ENCODE results near the gene AK9. TPM values are rescaled to one million over a fixed set of nuclear protein-coding genes. Genes with fewer than 3 reads are reported as not detected.

The AK9 gene
- total RNA-seq, 1 donor from 2014 or later, result 0.75 TPM

DNA sequence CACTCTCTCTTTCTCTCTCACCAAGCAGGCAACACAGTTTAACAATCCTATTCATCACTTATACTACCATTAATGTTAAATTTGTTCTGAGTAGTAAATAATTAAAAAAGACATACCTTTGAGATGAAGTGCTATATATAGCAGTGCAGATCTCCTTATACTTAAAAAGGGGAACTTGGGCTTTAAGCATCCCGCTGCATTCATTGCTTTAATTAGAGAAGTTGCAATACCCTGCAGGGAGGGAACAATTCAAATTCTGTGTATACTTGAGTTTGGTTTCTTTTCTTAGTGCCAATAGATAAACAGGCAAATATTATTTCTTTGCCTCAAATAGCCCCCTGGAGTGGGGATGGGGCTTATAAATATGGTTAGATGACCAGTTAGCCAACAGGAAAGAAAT, 197.1 kb downstream of the AK9 start:
- no peak for DNase-seq (ENCODE audit: low spot score in 2 of 2)
- H3K27me3 ChIP-seq, result no peaks in the 10 kb centered on the region
- no peaks in the 10 kb centered on the region for H3K9me3 ChIP-seq
- no peak overlapping the region for H3K4me3 ChIP-seq
- intact Hi-C loops (cut with DNase I), result no loop called here
- no peaks in the 10 kb centered on the region for H3K36me3 ChIP-seq
- TF ChIP-seq, protein P1, sequence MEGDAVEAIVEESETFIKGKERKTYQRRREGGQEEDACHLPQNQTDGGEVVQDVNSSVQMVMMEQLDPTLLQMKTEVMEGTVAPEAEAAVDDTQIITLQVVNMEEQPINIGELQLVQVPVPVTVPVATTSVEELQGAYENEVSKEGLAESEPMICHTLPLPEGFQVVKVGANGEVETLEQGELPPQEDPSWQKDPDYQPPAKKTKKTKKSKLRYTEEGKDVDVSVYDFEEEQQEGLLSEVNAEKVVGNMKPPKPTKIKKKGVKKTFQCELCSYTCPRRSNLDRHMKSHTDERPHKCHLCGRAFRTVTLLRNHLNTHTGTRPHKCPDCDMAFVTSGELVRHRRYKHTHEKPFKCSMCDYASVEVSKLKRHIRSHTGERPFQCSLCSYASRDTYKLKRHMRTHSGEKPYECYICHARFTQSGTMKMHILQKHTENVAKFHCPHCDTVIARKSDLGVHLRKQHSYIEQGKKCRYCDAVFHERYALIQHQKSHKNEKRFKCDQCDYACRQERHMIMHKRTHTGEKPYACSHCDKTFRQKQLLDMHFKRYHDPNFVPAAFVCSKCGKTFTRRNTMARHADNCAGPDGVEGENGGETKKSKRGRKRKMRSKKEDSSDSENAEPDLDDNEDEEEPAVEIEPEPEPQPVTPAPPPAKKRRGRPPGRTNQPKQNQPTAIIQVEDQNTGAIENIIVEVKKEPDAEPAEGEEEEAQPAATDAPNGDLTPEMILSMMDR (IDR thresholded peaks at IDR 0.05), result no peak
- no peaks in the 10 kb centered on the region for H3K4me1 ChIP-seq
- H3K27ac ChIP-seq, result no peak overlapping the region

DNA sequence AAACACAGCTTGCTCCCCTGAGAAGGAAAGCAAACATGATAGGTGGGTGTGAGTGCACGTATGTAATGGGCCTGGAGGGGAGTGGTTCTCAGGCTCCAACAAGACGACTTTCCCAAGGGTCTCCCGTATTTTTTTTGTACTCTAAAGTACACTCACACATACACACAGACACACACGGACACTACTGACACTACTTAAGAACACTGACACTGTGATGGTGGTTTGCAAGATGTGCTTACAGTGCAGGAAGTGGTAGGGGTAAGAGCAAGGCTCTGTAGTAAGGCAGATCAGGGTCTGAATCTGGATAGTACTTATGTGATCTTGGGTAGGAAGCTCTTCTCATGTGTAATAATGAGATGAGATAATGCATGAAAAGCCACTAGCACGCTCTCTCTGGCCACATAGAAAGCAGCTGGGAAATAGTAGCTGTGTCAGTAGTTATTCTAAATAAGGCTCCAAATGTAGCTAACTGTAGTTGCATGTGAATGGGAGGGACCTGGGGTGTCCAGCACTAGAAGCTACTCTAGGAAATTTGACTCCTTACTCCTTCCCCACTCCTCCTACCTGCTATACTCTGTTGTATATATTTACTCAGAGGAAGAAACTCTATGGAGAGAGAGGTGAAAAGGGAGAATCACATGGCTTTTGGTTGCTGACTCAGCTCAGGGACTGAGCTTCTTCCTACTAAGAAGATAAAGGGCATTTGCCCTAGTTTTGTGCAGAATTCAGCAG, 199.6 kb downstream of the AK9 start:
- H3K4me1 ChIP-seq, result no peaks in the 10 kb centered on the region
- H3K9me3 ChIP-seq, result no peaks in the 10 kb centered on the region
- intact Hi-C loops (cut with DNase I), result no loop called here
- H3K4me3 ChIP-seq, result no peak overlapping the region
- no peaks in the 10 kb centered on the region for H3K36me3 ChIP-seq
- H3K27me3 ChIP-seq, result no peaks in the 10 kb centered on the region
- no peak overlapping the region for H3K27ac ChIP-seq
- no peak for DNase-seq (ENCODE audit: low spot score in 2 of 2)
- TF ChIP-seq, protein P1 (IDR thresholded peaks at IDR 0.05), result no peak

DNA sequence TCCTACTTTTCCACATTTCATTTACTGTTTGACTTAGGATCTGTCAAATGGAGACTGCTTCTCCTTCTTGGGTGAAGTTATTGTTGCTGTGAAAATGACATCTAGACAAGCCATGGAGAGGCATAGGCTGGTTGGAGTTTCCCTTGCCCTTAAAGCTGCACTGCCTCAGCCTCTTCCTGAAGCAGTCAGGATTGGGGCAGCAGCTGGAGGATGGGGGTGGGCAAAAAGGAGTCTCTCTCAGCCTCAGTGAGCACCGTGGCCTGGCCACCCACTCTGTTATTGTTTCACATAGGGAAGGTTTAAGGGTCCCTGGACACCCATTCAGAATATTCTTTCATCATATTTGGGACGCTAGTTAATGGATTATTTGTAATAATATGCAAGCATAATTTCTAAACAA, 200.3 kb downstream of the AK9 start:
- no peaks in the 10 kb centered on the region for H3K27me3 ChIP-seq
- intact Hi-C loops (cut with DNase I), result no loop called here
- no peak overlapping the region for H3K4me3 ChIP-seq
- no peak for DNase-seq (ENCODE audit: low spot score in 2 of 2)
- no peaks in the 10 kb centered on the region for H3K4me1 ChIP-seq
- no peaks in the 10 kb centered on the region for H3K36me3 ChIP-seq
- H3K9me3 ChIP-seq, result no peaks in the 10 kb centered on the region
- TF ChIP-seq, protein P1 (IDR thresholded peaks at IDR 0.05), result no peak
- H3K27ac ChIP-seq, result no peak overlapping the region

DNA sequence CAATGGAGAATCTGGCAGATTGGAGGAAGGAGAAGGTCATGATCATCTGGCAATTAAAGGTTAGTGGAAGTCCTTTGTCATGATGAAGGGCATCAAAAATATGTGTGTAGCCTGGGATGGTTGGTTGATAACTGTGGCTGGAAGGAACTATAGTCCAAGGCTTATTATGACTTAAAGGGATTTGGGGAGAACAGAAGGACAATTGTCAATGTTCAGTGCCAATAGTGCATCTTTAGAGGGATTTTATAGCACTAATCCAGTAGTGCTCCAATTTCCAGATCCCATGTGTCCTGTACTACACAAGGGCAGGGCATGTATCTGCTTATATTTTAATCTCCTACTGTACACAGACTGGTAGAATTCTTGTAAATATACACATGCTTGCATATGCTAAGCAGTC, 203.0 kb downstream of the AK9 start:
- no peaks in the 10 kb centered on the region for H3K4me1 ChIP-seq
- H3K9me3 ChIP-seq, result no peaks in the 10 kb centered on the region
- H3K27ac ChIP-seq, result no peak overlapping the region
- H3K36me3 ChIP-seq, result no peaks in the 10 kb centered on the region
- TF ChIP-seq, protein P1 (IDR thresholded peaks at IDR 0.05), result no peak
- H3K27me3 ChIP-seq, result no peaks in the 10 kb centered on the region
- no peak for DNase-seq (ENCODE audit: low spot score in 2 of 2)
- intact Hi-C loops (cut with DNase I), result no loop called here
- no peak overlapping the region for H3K4me3 ChIP-seq

DNA sequence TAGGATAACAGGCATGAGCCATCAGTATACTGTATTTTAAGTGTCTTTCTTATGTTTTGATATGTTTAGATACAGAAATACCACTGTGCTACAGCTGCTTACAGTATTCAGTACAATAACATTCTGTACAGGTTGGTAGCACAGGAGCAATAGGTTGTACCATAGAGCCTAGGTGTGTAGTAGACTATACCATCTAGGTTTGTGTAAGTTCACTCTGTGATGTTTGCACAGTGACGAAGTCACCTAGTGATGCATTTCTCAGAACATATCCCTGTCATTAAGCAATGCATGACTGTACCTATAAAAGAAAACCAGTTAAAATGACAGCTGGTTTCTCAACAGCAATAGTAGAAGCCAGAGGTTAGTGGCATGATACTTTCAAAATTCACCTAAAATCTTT, 204.9 kb downstream of the AK9 start:
- no peak overlapping the region for H3K27ac ChIP-seq
- no peak for DNase-seq (ENCODE audit: low spot score in 2 of 2)
- peaks cover 8 to 12% of the 10 kb centered on the region in 2 donors for H3K4me1 ChIP-seq
- peaks cover 0 to 5% of the 10 kb centered on the region in 2 donors for H3K36me3 ChIP-seq
- H3K4me3 ChIP-seq, result no peak overlapping the region
- TF ChIP-seq, protein P1 (IDR thresholded peaks at IDR 0.05), result no peak
- intact Hi-C loops (cut with DNase I), result no loop called here
- H3K9me3 ChIP-seq, result no peaks in the 10 kb centered on the region
- no peaks in the 10 kb centered on the region for H3K27me3 ChIP-seq

All from ascending aorta (tissue), 2 donors.